ENCODE results near the gene MSLN.

The MSLN gene

DNA sequence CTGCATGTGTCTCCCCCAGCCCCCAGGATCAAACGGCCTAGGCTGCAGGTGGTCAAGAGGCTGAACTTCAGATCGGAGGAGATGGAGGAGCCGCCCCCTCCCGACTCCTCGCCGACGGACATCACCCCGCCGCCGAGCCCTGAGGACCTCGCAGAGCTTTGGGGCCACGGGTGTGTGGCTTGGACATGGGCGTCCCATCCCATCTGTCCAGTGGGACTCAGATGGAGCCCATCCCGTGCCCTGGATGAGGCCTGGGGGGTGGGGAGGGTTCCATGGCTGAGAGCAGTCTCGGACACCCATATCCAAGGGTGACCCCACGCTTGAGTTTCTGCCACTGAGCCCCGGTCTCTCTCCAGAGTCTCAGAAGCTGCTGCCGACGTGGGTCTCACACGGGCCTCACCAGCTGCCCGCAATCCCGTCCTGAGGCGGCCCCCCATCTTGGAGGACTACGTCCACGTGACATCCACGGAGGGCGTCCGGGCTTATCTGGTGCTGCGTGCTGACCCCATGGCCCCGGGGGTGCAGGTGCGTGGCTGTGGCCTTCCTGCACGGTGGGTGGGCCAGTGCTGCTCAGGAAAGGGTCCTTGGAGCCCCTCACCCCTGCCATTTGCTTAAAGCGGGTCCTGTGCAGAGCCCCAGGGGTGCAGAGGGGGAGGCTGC lies 28.8 kb downstream of the MSLN start:
- H3K4me3 ChIP-seq (ENCODE audit: low read length, poor library complexity, severe bottlenecking): peak overlapping the region; percentile 76
- TF ChIP-seq EZH2phosphoT487 (IDR thresholded peaks at IDR 0.05; ENCODE audit: borderline replicate concordance): no peak
- TF ChIP-seq, protein P1, sequence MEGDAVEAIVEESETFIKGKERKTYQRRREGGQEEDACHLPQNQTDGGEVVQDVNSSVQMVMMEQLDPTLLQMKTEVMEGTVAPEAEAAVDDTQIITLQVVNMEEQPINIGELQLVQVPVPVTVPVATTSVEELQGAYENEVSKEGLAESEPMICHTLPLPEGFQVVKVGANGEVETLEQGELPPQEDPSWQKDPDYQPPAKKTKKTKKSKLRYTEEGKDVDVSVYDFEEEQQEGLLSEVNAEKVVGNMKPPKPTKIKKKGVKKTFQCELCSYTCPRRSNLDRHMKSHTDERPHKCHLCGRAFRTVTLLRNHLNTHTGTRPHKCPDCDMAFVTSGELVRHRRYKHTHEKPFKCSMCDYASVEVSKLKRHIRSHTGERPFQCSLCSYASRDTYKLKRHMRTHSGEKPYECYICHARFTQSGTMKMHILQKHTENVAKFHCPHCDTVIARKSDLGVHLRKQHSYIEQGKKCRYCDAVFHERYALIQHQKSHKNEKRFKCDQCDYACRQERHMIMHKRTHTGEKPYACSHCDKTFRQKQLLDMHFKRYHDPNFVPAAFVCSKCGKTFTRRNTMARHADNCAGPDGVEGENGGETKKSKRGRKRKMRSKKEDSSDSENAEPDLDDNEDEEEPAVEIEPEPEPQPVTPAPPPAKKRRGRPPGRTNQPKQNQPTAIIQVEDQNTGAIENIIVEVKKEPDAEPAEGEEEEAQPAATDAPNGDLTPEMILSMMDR (conservative IDR thresholded peaks at IDR 0.05; ENCODE audit: low read length): no peak
- no peaks in the 10 kb centered on the region for H3K9me2 ChIP-seq (replicated peaks; ENCODE audit: low read depth, low read length)
- H3F3A ChIP-seq (ENCODE audit: low read depth): no peaks in the 10 kb centered on the region
- peaks cover 30% of the 10 kb centered on the region; the same call in 1 of the 2 replicates for H3K79me2 ChIP-seq (ENCODE audit: insufficient read depth, low read length)
- peak overlapping the region; percentile 85 for H3K9ac ChIP-seq (ENCODE audit: low read depth, low read length, poor library complexity, severe bottlenecking)
- peak overlapping the region; percentile 67 for H3K4me2 ChIP-seq (ENCODE audit: low read depth, low read length, poor library complexity, severe bottlenecking)
- no peaks in the 10 kb centered on the region for H3K36me3 ChIP-seq (ENCODE audit: insufficient read depth, low read length)
- no peaks in the 10 kb centered on the region for H3K9me3 ChIP-seq (ENCODE audit: insufficient read depth, low read depth, low read length)
- H3K27me3 ChIP-seq (ENCODE audit: insufficient read depth, low read length, poor library complexity, severe bottlenecking): no peaks in the 10 kb centered on the region
- no peak overlapping the region for H2AFZ ChIP-seq (ENCODE audit: low read length)
- H4K20me1 ChIP-seq (ENCODE audit: insufficient read depth, low read length, poor library complexity, severe bottlenecking): no peaks in the 10 kb centered on the region
- H3K4me1 ChIP-seq (ENCODE audit: insufficient read depth, low read length, poor library complexity, severe bottlenecking): no peaks in the 10 kb centered on the region

DNA sequence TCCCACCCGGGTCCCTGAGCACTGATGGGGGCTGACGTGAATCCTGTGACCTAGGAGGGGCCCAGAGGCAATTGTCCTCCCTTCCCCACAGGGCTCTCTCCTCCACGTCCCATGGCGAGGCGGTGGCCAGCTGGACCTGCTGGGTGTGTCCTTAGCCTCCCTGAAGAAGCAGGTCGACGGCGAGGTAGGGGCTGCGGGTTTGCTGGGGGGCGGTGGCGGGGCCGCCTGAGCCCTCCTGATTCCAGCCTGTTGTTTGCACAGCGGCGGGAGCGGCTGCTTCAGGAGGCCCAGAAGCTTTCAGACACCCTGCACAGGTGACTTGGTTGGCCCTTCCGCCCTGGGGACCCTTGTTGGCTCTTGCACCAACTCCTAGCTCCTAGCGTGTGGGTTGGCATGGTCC lies 29.6 kb downstream of the MSLN start:
- Histone ChIP-seq H3K4me2 (ENCODE audit: low read depth, low read length, poor library complexity, severe bottlenecking) (peak overlapping the region; percentile 67), H3K4me3 (ENCODE audit: low read length, poor library complexity, severe bottlenecking) (no peak overlapping the region), H3K79me2 (ENCODE audit: insufficient read depth, low read length) (peaks cover 30% of the 10 kb centered on the region; the same call in 1 of the 2 replicates), H3K4me1 (ENCODE audit: insufficient read depth, low read length, poor library complexity, severe bottlenecking) (no peaks in the 10 kb centered on the region), H2AFZ (ENCODE audit: low read length) (no peak overlapping the region), H4K20me1 (ENCODE audit: insufficient read depth, low read length, poor library complexity, severe bottlenecking) (no peaks in the 10 kb centered on the region), H3K27me3 (ENCODE audit: insufficient read depth, low read length, poor library complexity, severe bottlenecking) (no peaks in the 10 kb centered on the region), H3K9me3 (ENCODE audit: insufficient read depth, low read depth, low read length) (no peaks in the 10 kb centered on the region), H3K36me3 (ENCODE audit: insufficient read depth, low read length) (no peaks in the 10 kb centered on the region), H3K9me2 (replicated peaks; ENCODE audit: low read depth, low read length) (no peaks in the 10 kb centered on the region), H3K9ac (ENCODE audit: low read depth, low read length, poor library complexity, severe bottlenecking) (peak overlapping the region; percentile 85), H3F3A (ENCODE audit: low read depth) (no peaks in the 10 kb centered on the region)
- TF ChIP-seq, protein P1 (conservative IDR thresholded peaks at IDR 0.05; ENCODE audit: low read length): no peak
- no peak for TF ChIP-seq EZH2phosphoT487 (IDR thresholded peaks at IDR 0.05; ENCODE audit: borderline replicate concordance)

DNA sequence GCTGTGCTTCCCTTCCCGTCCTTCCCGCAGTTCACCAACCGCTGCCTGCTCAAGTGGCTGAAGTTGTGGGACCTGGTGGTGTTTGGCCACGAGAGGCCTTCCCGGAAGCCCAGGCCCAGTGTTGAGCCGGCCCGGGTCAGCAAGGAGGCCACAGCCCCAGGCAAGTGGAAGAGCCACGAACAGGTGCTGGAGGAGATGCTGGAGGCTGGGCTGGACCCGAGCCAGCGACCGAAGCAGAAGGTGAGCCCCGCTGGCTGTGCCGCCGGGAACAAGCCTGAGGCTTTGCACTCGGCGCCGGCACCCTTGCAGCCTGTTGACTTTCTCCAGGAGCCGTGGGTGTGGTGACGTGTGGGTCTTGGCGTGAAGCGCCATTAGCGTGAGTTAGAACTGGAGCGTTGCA lies 30.6 kb downstream of the MSLN start:
- Histone ChIP-seq H4K20me1 (ENCODE audit: insufficient read depth, low read length, poor library complexity, severe bottlenecking) (no peaks in the 10 kb centered on the region), H3K79me2 (ENCODE audit: insufficient read depth, low read length) (peaks cover 30% of the 10 kb centered on the region; the same call in 1 of the 2 replicates), H3K9ac (ENCODE audit: low read depth, low read length, poor library complexity, severe bottlenecking) (no peak overlapping the region), H3K4me3 (ENCODE audit: low read length, poor library complexity, severe bottlenecking) (no peak overlapping the region), H3K9me2 (replicated peaks; ENCODE audit: low read depth, low read length) (no peaks in the 10 kb centered on the region), H3K36me3 (ENCODE audit: insufficient read depth, low read length) (no peaks in the 10 kb centered on the region), H3F3A (ENCODE audit: low read depth) (no peaks in the 10 kb centered on the region), H3K27me3 (ENCODE audit: insufficient read depth, low read length, poor library complexity, severe bottlenecking) (no peaks in the 10 kb centered on the region), H3K4me1 (ENCODE audit: insufficient read depth, low read length, poor library complexity, severe bottlenecking) (no peaks in the 10 kb centered on the region), H3K4me2 (ENCODE audit: low read depth, low read length, poor library complexity, severe bottlenecking) (no peak overlapping the region), H3K9me3 (ENCODE audit: insufficient read depth, low read depth, low read length) (no peaks in the 10 kb centered on the region), H2AFZ (ENCODE audit: low read length) (no peak overlapping the region)
- TF ChIP-seq EZH2phosphoT487 (IDR thresholded peaks at IDR 0.05; ENCODE audit: borderline replicate concordance): no peak
- TF ChIP-seq, protein P1 (conservative IDR thresholded peaks at IDR 0.05; ENCODE audit: low read length): no peak

All from Loucy (cell line).